Dedifferentiated amniotic fluid mesenchymal stem cell (primary cell): ENCODE data around the gene UNC5B.
A peak's percentile ranks its signal among the peaks of the same experiment; 100 is the strongest.

Source experiments
- DNase-seq: peaks from one replicate; pipeline ENCODE4 v3.0.0-alpha.2; 2016; ENCODE audit errors: extremely low spot score

Gene UNC5B

GRCh38 chr10:71254834-71255549, 42.6 kb downstream of the UNC5B start:
- DNase-seq = no peak

- DNase-seq = no peak
These were observed 43.1 kb downstream of the UNC5B start for GRCh38 chr10:71255550-71255807.

GRCh38 chr10:71255808-71256660, 43.7 kb downstream of the UNC5B start:
- peak; percentile 70 for DNase-seq

GRCh38 chr10:71256661-71257318, 44.4 kb downstream of the UNC5B start:
- no peak for DNase-seq

- DNase-seq = no peak
These were observed 45.1 kb downstream of the UNC5B start for GRCh38 chr10:71257319-71257997.

GRCh38 chr10:71258046-71258445, 45.7 kb downstream of the UNC5B start:
- DNase-seq = no peak

GRCh38 chr10:71258446-71259145, 46.2 kb downstream of the UNC5B start:
- no peak for DNase-seq

GRCh38 chr10:71259282-71259681, 46.9 kb downstream of the UNC5B start:
- DNase-seq = no peak

GRCh38 chr10:71259815-71260501, 47.6 kb downstream of the UNC5B start:
- DNase-seq = peak; percentile 49

- DNase-seq = peak; percentile 86
These were observed 48.4 kb downstream of the UNC5B start for GRCh38 chr10:71260622-71261325.

- DNase-seq = no peak
These were observed 49.7 kb downstream of the UNC5B start for GRCh38 chr10:71262027-71262426.

- DNase-seq = no peak
These were observed 50.4 kb downstream of the UNC5B start for GRCh38 chr10:71262817-71263216.

- DNase-seq = no peak
These were observed 51.0 kb downstream of the UNC5B start for GRCh38 chr10:71263376-71263775.

- no peak for DNase-seq
These were observed 52.2 kb downstream of the UNC5B start for GRCh38 chr10:71264345-71265200.

- DNase-seq = no peak
These were observed 52.8 kb downstream of the UNC5B start for GRCh38 chr10:71265201-71265575.

- no peak for DNase-seq
These were observed 53.3 kb downstream of the UNC5B start for GRCh38 chr10:71265618-71266146.

- peak; percentile 60 for DNase-seq
These were observed 54.0 kb downstream of the UNC5B start for GRCh38 chr10:71266147-71266917.

- no peak for DNase-seq
These were observed 54.6 kb downstream of the UNC5B start for GRCh38 chr10:71266918-71267442.
